NOMO-1 treated with dmso at 0.1 percent for 144 hours (cell line): ENCODE measurements around the gene FAM187B.
"Not testable (repeated sequence)": the region's sequence is repeated elsewhere in the genome, so short reads cannot be mapped to it uniquely, and the experiment has no call there.

ENCODE experiments used
- DNase-seq: peaks from one replicate; lab custom pipeline; 2025; ENCODE audit not compliant: unreplicated experiment; lab: John Stamatoyannopoulos, UW

Gene FAM187B

GRCh38 chr19:35262101-35262761 is 33.7 kb upstream of the FAM187B start:
- DNase-seq = no peak

- DNase-seq = no peak
Measured at GRCh38 chr19:35261356-35262100, 33.0 kb upstream of the FAM187B start.

GRCh38 chr19:35260694-35261304 is 32.3 kb upstream of the FAM187B start:
- no peak for DNase-seq

GRCh38 chr19:35257113-35257461 is 28.5 kb upstream of the FAM187B start:
- no peak for DNase-seq

GRCh38 chr19:35256566-35256965 is 28.0 kb upstream of the FAM187B start:
- no peak for DNase-seq

GRCh38 chr19:35254341-35255297 is 26.1 kb upstream of the FAM187B start:
- DNase-seq = no peak

- DNase-seq = no peak
Measured at GRCh38 chr19:35253316-35254286, 25.1 kb upstream of the FAM187B start.

- DNase-seq = no peak
Measured at GRCh38 chr19:35251456-35251855, 22.9 kb upstream of the FAM187B start.

GRCh38 chr19:35249848-35250711 is 21.5 kb upstream of the FAM187B start:
- no peak for DNase-seq

- DNase-seq = no peak
Measured at GRCh38 chr19:35249146-35249847, 20.8 kb upstream of the FAM187B start.

GRCh38 chr19:35248310-35249145 is 20.0 kb upstream of the FAM187B start, which contains the start of gene LSR:
Gene LSR, plus strand, starts transcription at chr19:35249002. Its CDS starts 21 bp downstream, at chr19:35249023.
- DNase-seq = no peak

GRCh38 chr19:35247526-35248309 is 19.2 kb upstream of the FAM187B start:
- DNase-seq = no peak

GRCh38 chr19:35246466-35247092 is 18.0 kb upstream of the FAM187B start:
- no peak for DNase-seq

GRCh38 chr19:35241417-35241816 is 12.9 kb upstream of the FAM187B start:
- DNase-seq = no peak

GRCh38 chr19:35240327-35240726 is 11.8 kb upstream of the FAM187B start:
- DNase-seq = peak; percentile 36

GRCh38 chr19:35239597-35239996 is 11.1 kb upstream of the FAM187B start:
- DNase-seq = not testable (repeated sequence)
